ENCODE results near the gene TUBA8.
"Not testable (repeated sequence)": the region's sequence is repeated elsewhere in the genome, so short reads cannot be mapped to it uniquely, and the experiment has no call there.

Gene TUBA8

DNA sequence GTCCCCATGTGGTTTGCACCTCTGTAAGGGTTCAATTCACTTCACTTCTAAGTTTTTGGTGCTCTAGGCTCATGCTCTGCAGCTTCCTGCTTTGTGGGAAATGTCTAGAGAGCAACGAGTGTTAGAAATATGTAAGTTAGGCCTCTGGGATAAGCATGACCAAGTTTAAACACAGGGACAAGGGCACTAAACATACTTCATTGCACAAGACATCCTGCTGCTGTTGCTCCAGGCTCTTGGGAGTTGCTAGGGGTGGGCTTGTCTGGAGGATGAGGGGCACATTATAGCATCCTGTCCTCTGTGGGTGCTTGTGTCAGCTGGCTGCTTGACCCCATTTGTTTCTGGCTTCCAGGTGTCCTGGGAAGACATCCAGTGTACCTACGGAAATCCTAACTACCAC, 62.8 kb downstream of the TUBA8 start:
- DNase-seq (ENCODE audit: low spot score) = not testable (repeated sequence)

Data from globus pallidus (tissue), 1 donor.